SK-N-MC (cell line): ENCODE data around the gene C1orf53.

Source experiments
- EZH2 ChIP-seq: fragments of 200-600 bp; sonication (generic); IDR thresholded peaks from one replicate; pipeline ENCODE4 v1.6.1; 2017; ENCODE audit warnings: antibody characterized with exemption
- FOXP2 ChIP-seq: optimal IDR thresholded peaks from 2 replicates; pipeline ENCODE3; 2011; ENCODE audit warnings: mild to moderate bottlenecking, moderate library complexity; ENCODE audit not compliant: insufficient read depth; ENCODE audit errors: extremely low read length, control extremely low read depth
- POLR2AphosphoS5 ChIP-seq: IDR thresholded peaks from 2 replicates; pipeline ENCODE4 v1.6.1; 2012; ENCODE audit warnings: mild to moderate bottlenecking, low read depth, low read length, borderline replicate concordance

- TF ChIP-seq POLR2AphosphoS5 = no peak
- no peak for TF ChIP-seq EZH2
- no peak for TF ChIP-seq FOXP2
These were observed 8.9 kb downstream of the C1orf53 start for GRCh38 chr1:197911111-197911856.
